Fibroblast of pulmonary artery (primary cell): ENCODE measurements around the gene UBASH3B.

Experiments used
- DNase-seq: peaks from one replicate; pipeline ENCODE4 v3.0.0-alpha.2; 2010; ENCODE audit warnings: low read depth
- H3K4me3 ChIP-seq: replicated peaks from 2 replicates; pipeline ENCODE4 v1.5.1; 2011; ENCODE audit warnings: low read depth, mild to moderate bottlenecking, control low read depth, low read length, moderate library complexity
- TF ChIP-seq, protein P1 (sequence below): IDR thresholded peaks from 2 replicates; pipeline ENCODE4 v1.5.1; 2011; ENCODE audit warnings: mild to moderate bottlenecking, control low read depth, low read length, inconsistent platforms; ENCODE audit errors: missing control alignments

The UBASH3B gene

DNA sequence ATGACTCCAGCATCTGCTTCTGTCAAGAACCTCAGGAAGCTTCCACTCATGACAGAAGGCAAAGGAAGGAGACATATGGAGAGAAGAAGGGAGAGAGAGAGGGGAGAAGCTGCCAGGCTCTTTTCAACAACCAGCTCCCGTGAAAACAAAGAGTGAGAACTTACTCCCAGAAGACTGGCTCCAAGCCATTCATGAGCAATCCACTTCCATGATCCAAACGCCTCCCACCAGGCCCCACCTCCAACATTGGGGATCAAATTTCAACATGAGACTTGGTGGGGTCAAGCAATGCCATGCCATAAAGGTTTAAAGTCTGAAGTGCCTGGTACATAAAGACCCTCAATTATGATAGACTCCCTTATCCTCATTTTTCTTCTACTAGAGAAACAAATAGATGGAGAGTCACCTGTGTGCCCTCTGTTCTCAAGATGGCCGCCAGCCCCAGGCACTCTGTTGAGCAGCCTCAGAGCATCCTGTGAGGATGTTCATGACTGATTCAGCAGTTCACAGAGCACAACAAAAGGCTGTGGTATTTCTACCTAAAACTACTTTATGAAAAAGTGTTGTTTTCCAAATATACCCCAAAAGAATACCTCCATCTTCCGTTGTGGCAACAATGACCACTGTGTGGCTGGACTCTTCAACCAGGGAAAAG, 113.7 kb downstream of the UBASH3B start:
- DNase-seq, result peak; percentile 53
- TF ChIP-seq, protein P1, sequence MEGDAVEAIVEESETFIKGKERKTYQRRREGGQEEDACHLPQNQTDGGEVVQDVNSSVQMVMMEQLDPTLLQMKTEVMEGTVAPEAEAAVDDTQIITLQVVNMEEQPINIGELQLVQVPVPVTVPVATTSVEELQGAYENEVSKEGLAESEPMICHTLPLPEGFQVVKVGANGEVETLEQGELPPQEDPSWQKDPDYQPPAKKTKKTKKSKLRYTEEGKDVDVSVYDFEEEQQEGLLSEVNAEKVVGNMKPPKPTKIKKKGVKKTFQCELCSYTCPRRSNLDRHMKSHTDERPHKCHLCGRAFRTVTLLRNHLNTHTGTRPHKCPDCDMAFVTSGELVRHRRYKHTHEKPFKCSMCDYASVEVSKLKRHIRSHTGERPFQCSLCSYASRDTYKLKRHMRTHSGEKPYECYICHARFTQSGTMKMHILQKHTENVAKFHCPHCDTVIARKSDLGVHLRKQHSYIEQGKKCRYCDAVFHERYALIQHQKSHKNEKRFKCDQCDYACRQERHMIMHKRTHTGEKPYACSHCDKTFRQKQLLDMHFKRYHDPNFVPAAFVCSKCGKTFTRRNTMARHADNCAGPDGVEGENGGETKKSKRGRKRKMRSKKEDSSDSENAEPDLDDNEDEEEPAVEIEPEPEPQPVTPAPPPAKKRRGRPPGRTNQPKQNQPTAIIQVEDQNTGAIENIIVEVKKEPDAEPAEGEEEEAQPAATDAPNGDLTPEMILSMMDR, result no peak
- H3K4me3 ChIP-seq, result no peak overlapping the region

- peak; percentile 63 for DNase-seq
- H3K4me3 ChIP-seq, result no peak overlapping the region
Measured at GRCh38 chr11:122772945-122773344, 117.4 kb downstream of the UBASH3B start.

GRCh38 chr11:122773781-122774266, 118.3 kb downstream of the UBASH3B start:
- DNase-seq, result no peak
- TF ChIP-seq, protein P1, result no peak
- no peak overlapping the region for H3K4me3 ChIP-seq

More at GRCh38 chr11:122772945-122773344, 117.4 kb downstream of the UBASH3B start:
- TF ChIP-seq, protein P1, result no peak

DNA sequence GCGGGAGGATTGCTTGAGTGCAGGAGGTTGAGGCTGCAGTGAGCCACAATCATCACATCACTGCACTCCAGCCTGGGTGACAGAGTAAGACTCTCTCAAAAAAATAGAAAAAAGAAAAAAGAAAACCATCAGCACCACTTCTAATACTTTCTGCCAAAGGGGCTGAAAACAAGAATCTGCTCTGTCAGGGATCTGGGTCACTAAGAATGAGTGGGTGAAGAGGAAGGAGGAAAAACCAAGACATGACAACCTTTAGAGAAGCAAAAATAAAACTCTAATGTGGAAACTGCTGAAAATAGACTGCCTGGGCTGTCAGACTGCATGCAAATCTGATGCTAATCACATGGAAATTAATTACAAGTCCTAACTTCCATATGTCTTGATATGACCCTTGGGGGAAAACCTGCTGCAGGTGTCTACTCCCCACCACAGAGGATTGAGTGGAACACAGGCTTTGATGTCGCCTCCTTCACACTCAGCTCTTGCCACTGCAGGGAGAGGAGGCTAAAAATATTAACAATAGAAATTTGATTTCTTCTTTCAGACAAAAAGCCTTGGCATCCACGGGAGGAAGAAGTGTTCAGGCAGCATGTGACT, 120.3 kb downstream of the UBASH3B start:
- no peak overlapping the region for H3K4me3 ChIP-seq
- DNase-seq, result no peak
- TF ChIP-seq, protein P1, result no peak

DNA sequence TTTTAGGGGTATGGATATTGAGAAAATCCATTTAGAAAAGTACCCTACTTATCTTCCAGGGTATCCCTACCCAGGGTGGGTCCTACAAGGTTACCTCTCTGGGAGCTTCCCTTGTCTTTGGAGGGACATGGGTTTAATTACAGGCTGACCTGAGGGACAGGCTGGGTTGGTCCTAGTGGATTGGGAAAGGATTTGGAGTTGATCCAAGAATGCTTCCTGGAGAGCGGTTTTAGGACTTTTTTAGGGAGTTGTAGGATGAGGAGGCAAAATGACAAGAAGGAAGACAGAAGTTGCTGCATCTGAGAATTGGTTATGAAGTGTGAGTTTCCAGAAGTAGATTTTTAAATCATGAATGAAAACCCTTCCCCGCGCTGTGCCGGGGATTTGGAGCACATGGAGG, 121.0 kb downstream of the UBASH3B start:
- no peak overlapping the region for H3K4me3 ChIP-seq
- TF ChIP-seq, protein P1, result no peak

DNA sequence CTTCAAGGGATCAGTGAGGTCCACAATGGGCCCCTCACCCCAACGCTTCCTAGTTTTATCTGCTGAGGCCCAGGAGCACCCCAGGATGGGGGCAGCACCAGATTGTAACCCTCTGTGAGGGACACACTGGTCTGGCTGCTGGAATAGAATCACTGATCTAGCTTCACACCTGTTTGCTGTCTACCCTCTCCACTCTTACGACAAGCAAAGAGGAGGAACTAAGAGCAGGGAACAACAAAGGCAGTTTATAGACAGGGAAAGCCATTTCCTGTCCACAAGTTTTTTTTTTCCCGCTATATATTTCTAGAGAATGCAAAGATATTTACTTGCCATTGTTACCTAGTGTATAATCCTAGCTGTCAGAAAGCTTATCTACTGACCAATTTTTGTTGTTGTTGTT, 121.8 kb downstream of the UBASH3B start:
- TF ChIP-seq, protein P1, result no peak
- no peak for DNase-seq
- no peak overlapping the region for H3K4me3 ChIP-seq

More for the DNA sequence above, 121.0 kb downstream of the UBASH3B start:
- peak; percentile 53 for DNase-seq
